OCI-LY3 (cell line): Measurements from ENCODE around the gene ARID4A.

Experiments used
- CTCF ChIP-seq: fragments of 200-600, 300-600 bp; sonication (generic); IDR thresholded peaks from 2 replicates; pipeline ENCODE4 v1.5.1; 2014; ENCODE audit warnings: antibody characterized with exemption, low read length, low read depth
- EZH2phosphoT487 ChIP-seq: fragments of 200-600 bp; shearing (Covaris generic); IDR thresholded peaks from 2 replicates; pipeline ENCODE4 v1.6.1; 2018; ENCODE audit warnings: antibody characterized with exemption, mixed run types, low read depth

- TF ChIP-seq CTCF (no peak), EZH2phosphoT487 (no peak)
These were observed 9.4 kb downstream of the ARID4A start for GRCh38 chr14:58307597-58308316.
